HG03460 (cell line): ENCODE results near the gene NECTIN4.
"Not testable (repeated sequence)": the region's sequence is repeated elsewhere in the genome, so short reads cannot be mapped to it uniquely, and the experiment has no call there.

Source experiments
- ATAC-seq: cut with Tn5 transposase; IDR thresholded peaks from one replicate; pipeline ENCODE4 v1.9.1; 2021; ENCODE audit not compliant: unreplicated experiment

NECTIN4 gene

DNA sequence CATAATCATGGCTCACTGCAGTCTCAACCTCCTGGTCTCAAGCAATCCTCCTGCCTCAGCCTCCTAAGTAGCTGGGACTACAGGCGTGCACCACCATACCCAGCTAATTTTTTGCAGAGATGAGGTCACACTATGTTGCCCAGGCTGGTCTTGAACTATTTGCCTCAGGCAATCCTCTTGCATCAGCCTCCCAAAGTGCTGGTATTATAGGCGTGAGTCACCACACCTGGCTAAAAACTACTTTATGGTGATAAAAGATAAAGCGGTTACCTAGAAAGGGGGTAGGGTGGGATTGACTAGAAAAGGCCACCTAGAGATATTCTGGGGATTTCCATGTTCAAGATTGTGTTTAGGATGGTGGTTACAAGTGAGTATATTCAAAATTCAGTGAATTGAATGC is 55.6 kb downstream of the NECTIN4 start:
- no peak for ATAC-seq

DNA sequence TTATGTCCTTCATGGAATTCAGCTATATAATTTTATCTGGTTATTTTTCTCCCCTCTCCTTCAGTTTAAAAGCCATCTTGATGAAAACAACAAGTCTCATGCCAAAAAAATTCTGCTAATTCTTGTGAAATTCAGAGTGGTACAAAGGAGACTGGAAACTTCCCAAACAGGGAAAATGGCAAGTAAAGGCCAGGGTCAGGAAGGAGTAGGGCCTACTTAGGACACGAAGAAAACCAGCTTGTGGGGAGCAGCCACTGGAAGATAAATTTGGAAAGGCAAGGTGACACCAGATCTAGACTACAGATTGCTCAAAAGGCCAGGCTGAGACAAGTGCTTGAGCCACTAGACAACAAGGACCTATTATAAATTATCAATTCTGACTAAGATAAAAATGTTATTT is 56.9 kb downstream of the NECTIN4 start:
- no peak for ATAC-seq

DNA sequence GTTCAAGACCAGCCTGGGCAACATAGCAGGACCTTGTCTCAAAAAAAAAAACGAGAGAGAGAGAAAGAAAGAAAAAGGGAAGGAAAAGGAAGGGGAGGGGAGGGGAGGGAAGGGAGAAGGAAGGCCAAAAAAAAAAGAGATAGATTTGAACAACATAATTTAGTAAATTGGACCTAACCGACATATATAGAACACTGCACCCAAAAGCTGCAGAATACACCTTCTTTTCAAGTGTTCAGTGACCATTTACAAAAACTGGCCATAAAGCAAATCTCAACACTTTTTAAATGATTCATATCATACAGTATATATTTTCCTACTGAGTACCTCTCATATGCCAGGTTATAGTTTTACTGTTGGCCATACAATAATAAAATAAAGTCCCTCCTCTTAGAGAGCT is 57.5 kb downstream of the NECTIN4 start:
- no peak for ATAC-seq

DNA sequence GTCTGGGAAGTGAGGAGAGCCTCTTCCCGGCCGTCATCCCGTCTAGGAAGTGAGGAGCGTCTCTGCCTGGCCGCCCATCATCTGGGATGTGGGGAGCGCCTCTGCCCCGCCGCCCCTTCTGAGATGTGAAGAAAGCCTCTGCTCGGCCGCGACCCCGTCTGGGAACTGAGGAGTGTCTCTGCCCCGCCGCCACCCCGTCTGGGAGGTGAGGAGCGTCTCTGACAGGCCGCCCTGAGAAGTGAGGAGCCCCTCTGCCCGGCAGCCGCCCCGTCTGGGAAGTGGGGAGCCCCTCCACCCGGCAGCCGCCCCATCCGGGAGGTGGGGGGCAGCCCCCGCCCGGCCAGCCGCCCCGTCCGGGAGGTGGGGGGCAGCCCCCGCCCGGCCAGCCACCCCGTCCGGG is 59.9 kb downstream of the NECTIN4 start:
- not testable (repeated sequence) for ATAC-seq

DNA sequence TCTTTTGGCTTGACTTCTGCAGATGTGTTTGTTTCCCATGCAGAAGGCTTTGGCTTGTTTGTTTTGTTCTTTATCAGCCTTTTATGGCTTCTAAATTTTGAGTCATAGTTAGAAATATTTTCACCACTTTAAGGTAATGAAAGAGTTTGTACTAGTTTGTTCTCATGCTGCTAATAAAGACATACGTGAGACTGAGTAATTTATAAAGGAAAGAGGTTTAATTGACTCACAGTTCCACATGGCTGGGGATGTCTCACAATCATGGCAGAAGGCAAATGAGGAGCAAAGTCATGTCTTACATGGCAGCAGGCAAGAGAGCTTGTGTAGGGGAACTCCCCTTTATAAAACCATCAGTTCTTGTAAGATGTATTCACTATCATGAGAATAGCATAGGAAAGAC is 62.4 kb downstream of the NECTIN4 start:
- not testable (repeated sequence) for ATAC-seq

DNA sequence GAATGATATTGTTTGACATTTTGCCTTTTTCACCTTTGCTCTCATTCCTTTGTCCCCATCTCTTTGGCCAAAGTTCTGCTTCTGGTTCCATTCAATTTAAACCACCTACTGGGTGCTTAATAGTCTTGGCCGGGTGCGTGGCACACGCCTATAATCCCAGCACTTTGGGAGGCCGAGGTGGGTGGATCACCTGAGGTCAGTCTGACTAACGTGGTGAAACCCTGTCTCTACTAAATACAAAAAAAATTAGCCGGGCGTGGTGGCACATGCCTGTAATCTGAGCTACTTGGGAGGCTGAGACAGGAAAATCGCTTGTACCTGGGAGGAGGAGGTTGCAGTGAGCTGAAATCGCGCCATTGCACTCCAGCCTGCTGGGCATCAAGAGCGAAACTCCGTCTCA is 66.9 kb downstream of the NECTIN4 start:
- not testable (repeated sequence) for ATAC-seq

DNA sequence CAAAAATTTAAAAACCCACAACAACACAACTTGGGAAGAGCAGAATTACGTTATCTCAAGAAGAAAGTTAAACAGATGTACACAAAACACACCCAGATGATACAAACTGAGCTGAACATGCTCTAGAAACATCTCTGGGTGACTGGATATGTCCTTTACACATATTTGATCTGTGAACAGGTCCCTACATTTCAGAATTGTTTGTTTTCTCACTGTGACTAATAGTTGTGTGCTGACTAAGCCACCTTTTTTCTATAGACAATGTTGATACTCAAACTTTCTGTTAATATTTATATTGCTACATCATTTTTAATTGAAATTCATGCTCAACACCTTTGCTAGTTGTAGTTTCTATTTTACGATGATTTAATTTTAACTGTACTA is 67.4 kb downstream of the NECTIN4 start:
- ATAC-seq = no peak

DNA sequence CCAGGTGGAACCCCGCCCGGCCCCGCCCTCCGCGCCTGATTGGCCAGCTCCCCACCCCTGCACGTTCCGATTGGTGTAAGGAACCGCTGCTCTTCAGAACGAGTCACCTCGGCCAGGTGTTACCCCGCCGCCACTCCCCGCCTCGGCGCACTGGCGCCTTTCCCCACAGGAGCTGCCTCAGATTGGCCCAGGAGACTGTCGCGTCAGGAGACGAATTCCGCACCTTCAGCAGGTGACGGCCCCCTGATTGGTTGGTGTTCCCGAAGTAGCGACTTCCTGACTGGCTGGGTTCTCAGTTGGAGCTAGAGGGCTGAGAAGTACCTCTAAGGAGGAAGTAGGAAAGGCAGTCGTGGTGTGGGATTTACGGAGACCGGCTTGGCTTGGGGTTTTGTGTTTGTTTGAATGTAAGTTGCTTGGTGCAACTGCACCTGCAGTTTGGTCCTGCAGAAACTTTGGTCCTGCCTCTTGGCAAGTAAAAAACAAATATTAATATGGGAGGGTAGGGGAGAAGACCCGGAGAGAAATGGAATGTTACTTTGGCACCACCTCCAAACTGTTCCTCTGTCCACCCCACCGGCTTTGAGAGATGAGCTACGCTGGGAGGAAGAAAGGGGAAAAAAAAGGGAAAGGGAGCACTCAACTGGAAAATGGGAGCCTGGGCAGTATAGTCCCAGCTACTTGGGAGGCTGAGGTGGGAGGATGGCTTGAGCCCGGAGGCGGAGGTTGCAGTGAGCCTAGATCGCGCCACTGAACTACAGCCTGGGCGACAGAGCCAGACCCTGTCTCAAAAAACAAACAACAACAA is 68.0 kb downstream of the NECTIN4 start:
- ATAC-seq = peak; percentile 83
